Tibial nerve (tissue), 4 donors: ENCODE results near the gene ZNRD2.

Source experiments
- EP300 ChIP-seq, 2 donors: sonication (generic); formaldehyde crosslinking; IDR thresholded peaks; one replicate each; pipeline ENCODE4 v1.6.1; 2017; ENCODE audit warnings: antibody characterized with exemption in 2 of 2, mild to moderate bottlenecking in 1 of 2
- TF ChIP-seq, protein P1 (sequence below), 5 experiments: fragments of 200-600 bp in 3 of 5; fragments of 450-650 bp in 2 of 5; sonication (generic) in 3 of 5; IDR thresholded peaks; one replicate each; pipeline ENCODE4 v1.5.1; 2016 to 2019; ENCODE audit warnings: antibody characterized with exemption in 5 of 5, mild to moderate bottlenecking in 3 of 5, moderate library complexity in 2 of 5

DNA sequence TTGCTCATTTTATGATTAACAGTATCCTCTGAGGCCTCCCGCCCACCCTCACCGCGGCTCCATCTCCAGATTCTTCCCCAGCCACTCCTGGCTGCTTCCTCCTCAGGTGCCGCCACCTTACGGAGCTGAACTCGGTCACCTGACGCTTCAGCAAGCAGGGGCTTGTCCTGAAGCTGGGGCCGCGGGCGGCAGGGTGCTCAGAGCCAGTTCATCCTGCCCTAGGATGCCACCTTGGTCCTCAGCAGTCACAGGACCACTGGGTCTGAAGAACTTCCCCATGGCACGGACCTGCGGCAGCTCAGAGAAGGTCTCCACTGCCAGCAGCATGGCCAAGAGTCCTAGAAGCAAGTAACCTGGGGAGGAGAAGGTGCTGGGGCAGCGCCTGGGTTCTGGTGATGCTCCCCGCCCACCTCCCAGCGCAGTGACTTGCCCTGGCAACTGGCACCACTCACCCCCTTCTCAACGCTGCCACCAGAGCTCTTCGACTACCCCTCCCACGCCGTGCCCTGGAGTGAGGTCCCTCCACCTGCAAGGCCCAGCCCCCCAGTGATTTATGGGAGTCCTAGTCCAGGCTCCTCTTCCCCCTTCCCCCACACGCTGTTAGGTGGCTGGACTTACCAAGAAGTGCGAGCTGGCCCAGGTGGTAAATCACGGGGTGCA is 22.7 kb downstream of the ZNRD2 start:
- TF ChIP-seq, protein P1, sequence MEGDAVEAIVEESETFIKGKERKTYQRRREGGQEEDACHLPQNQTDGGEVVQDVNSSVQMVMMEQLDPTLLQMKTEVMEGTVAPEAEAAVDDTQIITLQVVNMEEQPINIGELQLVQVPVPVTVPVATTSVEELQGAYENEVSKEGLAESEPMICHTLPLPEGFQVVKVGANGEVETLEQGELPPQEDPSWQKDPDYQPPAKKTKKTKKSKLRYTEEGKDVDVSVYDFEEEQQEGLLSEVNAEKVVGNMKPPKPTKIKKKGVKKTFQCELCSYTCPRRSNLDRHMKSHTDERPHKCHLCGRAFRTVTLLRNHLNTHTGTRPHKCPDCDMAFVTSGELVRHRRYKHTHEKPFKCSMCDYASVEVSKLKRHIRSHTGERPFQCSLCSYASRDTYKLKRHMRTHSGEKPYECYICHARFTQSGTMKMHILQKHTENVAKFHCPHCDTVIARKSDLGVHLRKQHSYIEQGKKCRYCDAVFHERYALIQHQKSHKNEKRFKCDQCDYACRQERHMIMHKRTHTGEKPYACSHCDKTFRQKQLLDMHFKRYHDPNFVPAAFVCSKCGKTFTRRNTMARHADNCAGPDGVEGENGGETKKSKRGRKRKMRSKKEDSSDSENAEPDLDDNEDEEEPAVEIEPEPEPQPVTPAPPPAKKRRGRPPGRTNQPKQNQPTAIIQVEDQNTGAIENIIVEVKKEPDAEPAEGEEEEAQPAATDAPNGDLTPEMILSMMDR (IDR thresholded peaks at IDR 0.05), result no peak
- no peak for TF ChIP-seq EP300 (IDR thresholded peaks at IDR 0.05)
